ENCODE measurements around the gene PRPF4.

DNA sequence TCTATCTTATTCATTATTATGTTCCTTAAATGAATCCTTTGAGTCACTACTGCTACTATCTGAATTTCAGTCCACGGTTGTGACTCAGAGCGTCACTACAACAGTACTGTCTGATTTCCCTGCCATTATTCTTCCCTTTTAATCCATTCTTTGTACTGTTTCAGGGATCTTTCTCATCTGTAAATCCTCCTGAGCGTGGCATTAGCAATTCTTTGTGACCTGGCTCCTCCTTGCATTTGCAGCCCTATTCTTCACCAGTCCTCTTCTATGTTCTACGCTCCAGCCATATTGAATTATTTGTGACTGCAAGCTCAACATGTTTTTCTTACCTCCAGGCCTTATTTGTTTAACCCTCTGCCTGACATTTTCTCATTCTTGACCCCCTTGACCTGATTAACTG lies 5.9 kb downstream of the PRPF4 start:
- TF ChIP-seq, protein P1, sequence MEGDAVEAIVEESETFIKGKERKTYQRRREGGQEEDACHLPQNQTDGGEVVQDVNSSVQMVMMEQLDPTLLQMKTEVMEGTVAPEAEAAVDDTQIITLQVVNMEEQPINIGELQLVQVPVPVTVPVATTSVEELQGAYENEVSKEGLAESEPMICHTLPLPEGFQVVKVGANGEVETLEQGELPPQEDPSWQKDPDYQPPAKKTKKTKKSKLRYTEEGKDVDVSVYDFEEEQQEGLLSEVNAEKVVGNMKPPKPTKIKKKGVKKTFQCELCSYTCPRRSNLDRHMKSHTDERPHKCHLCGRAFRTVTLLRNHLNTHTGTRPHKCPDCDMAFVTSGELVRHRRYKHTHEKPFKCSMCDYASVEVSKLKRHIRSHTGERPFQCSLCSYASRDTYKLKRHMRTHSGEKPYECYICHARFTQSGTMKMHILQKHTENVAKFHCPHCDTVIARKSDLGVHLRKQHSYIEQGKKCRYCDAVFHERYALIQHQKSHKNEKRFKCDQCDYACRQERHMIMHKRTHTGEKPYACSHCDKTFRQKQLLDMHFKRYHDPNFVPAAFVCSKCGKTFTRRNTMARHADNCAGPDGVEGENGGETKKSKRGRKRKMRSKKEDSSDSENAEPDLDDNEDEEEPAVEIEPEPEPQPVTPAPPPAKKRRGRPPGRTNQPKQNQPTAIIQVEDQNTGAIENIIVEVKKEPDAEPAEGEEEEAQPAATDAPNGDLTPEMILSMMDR (conservative IDR thresholded peaks at IDR 0.05; ENCODE audit: low read length), result no peak
- no peak for TF ChIP-seq EZH2phosphoT487 (IDR thresholded peaks at IDR 0.05; ENCODE audit: borderline replicate concordance, low read depth, low read length)

Data from OCI-LY7 (cell line).